Activated T-cell treated with anti-CD3 and anti-CD28 coated beads, Interleukin-2, amount 50 U/mL, for 4 hours (primary cell): Measurements from ENCODE around the gene PARG. TPM values are rescaled to one million over a fixed set of nuclear protein-coding genes. Genes with fewer than 3 reads are reported as not detected.

Experiments used
- ATAC-seq, 2 donors: fragments of 200-7000 bp; cut with Tn5 transposase; one replicate each; pipeline ENCODE4 v1.10.0; 2021
- DNase-seq: peaks from one replicate; pipeline ENCODE4 v3.0.0-alpha.2; 2020
- H3K27me3 Mint-ChIP-seq: one replicate; pipeline ENCODE4 v1.8.0; 2021; ENCODE audit warnings: low read depth, mixed read lengths
- H3K36me3 Mint-ChIP-seq: one replicate; pipeline ENCODE4 v1.8.0; 2022; ENCODE audit warnings: mixed read lengths; ENCODE audit not compliant: insufficient read depth
- H3K4me1 Mint-ChIP-seq: one replicate; pipeline ENCODE4 v1.8.0; 2021; ENCODE audit warnings: low read depth, mixed read lengths
- H3K4me3 Mint-ChIP-seq: one replicate; pipeline ENCODE4 v1.8.0; 2021; ENCODE audit warnings: mild to moderate bottlenecking, moderate library complexity, mixed read lengths
- H3K9me3 Mint-ChIP-seq: one replicate; pipeline ENCODE4 v1.8.0; 2021; ENCODE audit warnings: mixed read lengths
- total RNA-seq, 3 donors: library from RNA; stranded (reverse); gene quantifications; one replicate each; pipeline ENCODE4 v1.2.1, GENCODE V29; 2021

PARG gene
- total RNA-seq, 3 donors from 2014 or later, result 28.2 to 29.7 (median 29.1) TPM

GRCh38 chr10:49768731-49769130 lies 173.1 kb downstream of the PARG start:
- no peak for ATAC-seq
- Mint-ChIP-seq H3K9me3 (peaks cover 10% of the 10 kb centered on the region), H3K4me1 (no peaks in the 10 kb centered on the region), H3K36me3 (no peaks in the 10 kb centered on the region), H3K4me3 (no peak overlapping the region), H3K27me3 (peaks cover 40% of the 10 kb centered on the region)
- DNase-seq, result no peak

GRCh38 chr10:49768329-49768728 lies 173.5 kb downstream of the PARG start:
- DNase-seq (no peak), ATAC-seq (no peak)
- Mint-ChIP-seq H3K27me3 (peaks cover 44% of the 10 kb centered on the region), H3K36me3 (no peaks in the 10 kb centered on the region), H3K4me3 (no peak overlapping the region), H3K9me3 (peaks cover 10% of the 10 kb centered on the region), H3K4me1 (no peaks in the 10 kb centered on the region)

Other genes starting within 250 kb of the PARG start
- under 1 TPM; 0.30 to 0.43 (median 0.37) TPM for gene OGDHL, start 179.7 kb downstream of the PARG start, total RNA-seq
- gene TIMM23B, start within 50 bp of the PARG start, total RNA-seq, result 10 to 100 TPM; 31.7 to 38.2 (median 32.2) TPM
- gene AGAP6, start 46.4 kb upstream of the PARG start, total RNA-seq, result 10 to 100 TPM; 16.5 to 19.9 (median 17.8) TPM
- gene WASHC2A, start 125.9 kb upstream of the PARG start, total RNA-seq, result 10 to 100 TPM; 21.3 to 27.9 (median 26.3) TPM